Measurements from ENCODE around the gene ZMPSTE24. TPM values are rescaled to one million over a fixed set of nuclear protein-coding genes. Genes with fewer than 3 reads are reported as not detected.
A peak's percentile ranks its signal among the peaks of the same experiment; 100 is the strongest.
"Not testable (repeated sequence)": the region's sequence is repeated elsewhere in the genome, so short reads cannot be mapped to it uniquely, and the experiment has no call there.

Gene ZMPSTE24
- total RNA-seq, 1 experiment from 2014 or later, result 50.9 TPM

DNA sequence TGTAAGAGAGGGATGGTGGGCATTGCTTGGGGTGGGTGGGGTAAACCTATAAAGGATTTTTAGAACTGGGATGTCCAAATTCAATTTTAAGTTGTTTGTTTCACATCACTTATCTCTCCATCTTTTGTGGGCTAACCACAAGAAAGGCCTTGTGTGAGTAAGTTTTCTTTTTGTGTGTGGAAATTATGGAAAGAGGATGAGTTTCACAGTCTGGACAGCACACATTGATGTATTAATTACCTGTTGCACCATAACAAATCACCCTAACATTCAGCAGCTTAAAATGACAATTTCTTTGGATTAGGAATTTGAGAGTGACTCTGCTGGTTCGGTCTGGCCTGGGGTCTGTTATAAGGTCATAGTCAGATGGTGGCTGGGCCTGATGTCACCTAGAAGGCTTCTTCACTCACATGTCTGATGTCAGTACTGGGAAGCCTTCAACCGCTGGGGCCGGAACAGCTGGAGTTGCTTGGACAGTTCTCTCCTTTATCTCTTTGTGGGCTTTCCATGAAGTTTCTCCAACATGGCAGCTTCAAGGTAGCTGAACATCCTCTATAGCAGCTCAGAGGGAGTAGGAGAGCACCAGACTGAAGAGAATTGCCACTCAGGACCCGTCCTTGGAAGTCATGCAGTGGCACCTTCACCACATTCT lies 61.1 kb downstream of the ZMPSTE24 start:
- DNase-seq, result peak; percentile 37
- Histone ChIP-seq H3K9ac (ENCODE audit: low read length) (no peak overlapping the region), H3K9me2 (replicated peaks; ENCODE audit: insufficient read depth, low read length) (no peaks in the 10 kb centered on the region), H3K27ac (ENCODE audit: low read length) (no peak overlapping the region), H3K4me3 (ENCODE audit: low read length) (no peak overlapping the region), H3K4me2 (ENCODE audit: low read depth, low read length, poor library complexity, severe bottlenecking) (no peak overlapping the region), H3K9me3 (ENCODE audit: low read length) (no peaks in the 10 kb centered on the region), H3K36me3 (ENCODE audit: insufficient read depth, low read length) (no peaks in the 10 kb centered on the region), H3K27me3 (ENCODE audit: low read length) (no peaks in the 10 kb centered on the region; the same call in 1 of the 2 replicates), H2AFZ (ENCODE audit: low read length) (no peak overlapping the region), H3K79me2 (ENCODE audit: low read length) (no peaks in the 10 kb centered on the region), H4K20me1 (ENCODE audit: insufficient read depth, low read depth, low read length) (no peaks in the 10 kb centered on the region), H3K4me1 (ENCODE audit: low read length) (peaks cover 34% of the 10 kb centered on the region)

DNA sequence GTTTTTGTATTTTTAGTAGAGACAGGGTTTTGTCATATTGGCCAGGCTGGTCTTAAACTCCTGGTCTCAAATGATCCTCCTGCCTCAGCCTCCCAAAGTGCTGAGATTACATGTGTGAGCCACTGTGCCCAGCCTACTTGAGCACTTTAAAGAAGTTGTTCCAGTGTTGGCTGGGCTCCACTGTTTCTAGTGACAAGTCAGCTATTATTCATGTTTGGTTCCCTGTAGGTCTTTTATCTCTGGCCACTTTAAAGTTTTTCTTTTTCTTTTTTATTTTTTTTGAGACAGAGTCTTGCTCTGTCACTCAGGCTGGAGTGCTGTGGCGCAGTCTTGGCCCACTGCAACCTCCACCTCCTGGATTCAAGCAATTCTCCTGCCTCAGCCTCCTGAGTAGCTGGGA lies 73.4 kb downstream of the ZMPSTE24 start:
- H3K27me3 ChIP-seq (ENCODE audit: low read length), result not testable (repeated sequence)

DNA sequence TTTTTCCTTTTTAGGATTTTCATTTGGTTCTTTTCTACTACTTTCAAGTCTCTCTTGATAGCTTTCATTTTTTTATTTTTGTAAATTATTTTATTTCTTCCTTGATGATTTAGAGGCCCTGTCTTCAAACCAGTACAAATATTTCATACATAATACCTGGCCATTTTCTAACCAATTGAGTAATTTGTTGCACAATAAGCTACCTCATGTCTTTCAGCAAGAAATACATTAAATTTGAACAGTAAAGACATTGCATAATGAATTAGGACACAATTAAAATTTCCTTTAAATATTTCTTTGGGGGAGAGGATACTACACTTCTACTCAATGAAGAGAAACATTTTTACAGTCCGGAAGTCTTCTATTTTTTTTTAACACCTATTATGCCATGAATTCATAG lies 74.7 kb downstream of the ZMPSTE24 start:
- Histone ChIP-seq H3K9me2 (replicated peaks; ENCODE audit: insufficient read depth, low read length) (no peaks in the 10 kb centered on the region), H3K9ac (ENCODE audit: low read length) (no peak overlapping the region), H3K27me3 (ENCODE audit: low read length) (no peaks in the 10 kb centered on the region), H3K4me2 (ENCODE audit: low read depth, low read length, poor library complexity, severe bottlenecking) (no peak overlapping the region), H4K20me1 (ENCODE audit: insufficient read depth, low read depth, low read length) (no peaks in the 10 kb centered on the region), H3K4me1 (ENCODE audit: low read length) (no peaks in the 10 kb centered on the region), H3K9me3 (ENCODE audit: low read length) (no peaks in the 10 kb centered on the region), H3K79me2 (ENCODE audit: low read length) (no peaks in the 10 kb centered on the region), H3K36me3 (ENCODE audit: insufficient read depth, low read length) (no peaks in the 10 kb centered on the region), H3K4me3 (ENCODE audit: low read length) (no peak overlapping the region), H2AFZ (ENCODE audit: low read length) (no peak overlapping the region), H3K27ac (ENCODE audit: low read length) (no peak overlapping the region)
- no peak for DNase-seq

More for the DNA sequence above, 73.4 kb downstream of the ZMPSTE24 start:
- not testable (repeated sequence) for H3K9me2 ChIP-seq (replicated peaks; ENCODE audit: insufficient read depth, low read length); H3K4me1 ChIP-seq (ENCODE audit: low read length); H3K4me3 ChIP-seq (ENCODE audit: low read length); H3K27ac ChIP-seq (ENCODE audit: low read length); H4K20me1 ChIP-seq (ENCODE audit: insufficient read depth, low read depth, low read length); H3K79me2 ChIP-seq (ENCODE audit: low read length); H2AFZ ChIP-seq (ENCODE audit: low read length); H3K36me3 ChIP-seq (ENCODE audit: insufficient read depth, low read length); DNase-seq; H3K4me2 ChIP-seq (ENCODE audit: low read depth, low read length, poor library complexity, severe bottlenecking); H3K9ac ChIP-seq (ENCODE audit: low read length); H3K9me3 ChIP-seq (ENCODE audit: low read length)

DNA sequence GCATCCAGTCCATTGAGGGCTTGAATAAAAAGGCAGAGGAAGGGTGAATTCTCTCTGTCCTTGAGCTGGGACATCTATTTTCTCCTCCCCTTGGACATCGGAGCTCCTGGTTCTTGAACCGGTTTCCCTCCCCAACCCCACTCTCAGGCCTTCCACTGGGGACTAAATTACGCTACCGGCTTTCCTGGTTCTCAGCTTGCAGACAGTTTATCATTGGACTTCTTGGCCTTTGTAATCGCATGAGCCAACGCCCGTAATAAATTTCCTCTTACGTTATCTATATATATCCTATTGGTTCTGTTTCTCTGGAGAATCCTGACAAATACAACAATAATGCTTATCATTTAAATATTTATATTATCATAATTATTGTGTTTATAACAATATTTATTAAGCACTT lies 79.4 kb downstream of the ZMPSTE24 start:
- no peaks in the 10 kb centered on the region for H3K9me3 ChIP-seq (ENCODE audit: low read length)
- H4K20me1 ChIP-seq (ENCODE audit: insufficient read depth, low read depth, low read length), result no peaks in the 10 kb centered on the region
- H3K4me3 ChIP-seq (ENCODE audit: low read length), result no peak overlapping the region
- no peaks in the 10 kb centered on the region for H3K79me2 ChIP-seq (ENCODE audit: low read length)
- no peak overlapping the region for H3K4me2 ChIP-seq (ENCODE audit: low read depth, low read length, poor library complexity, severe bottlenecking)
- peaks cover 20% of the 10 kb centered on the region for H3K4me1 ChIP-seq (ENCODE audit: low read length)
- no peak overlapping the region for H3K27ac ChIP-seq (ENCODE audit: low read length)
- no peak overlapping the region for H3K9ac ChIP-seq (ENCODE audit: low read length)
- H3K27me3 ChIP-seq (ENCODE audit: low read length), result no peaks in the 10 kb centered on the region
- no peak overlapping the region for H2AFZ ChIP-seq (ENCODE audit: low read length)
- peak; percentile 35 for DNase-seq
- no peaks in the 10 kb centered on the region for H3K36me3 ChIP-seq (ENCODE audit: insufficient read depth, low read length)
- H3K9me2 ChIP-seq (replicated peaks; ENCODE audit: insufficient read depth, low read length), result no peaks in the 10 kb centered on the region

DNA sequence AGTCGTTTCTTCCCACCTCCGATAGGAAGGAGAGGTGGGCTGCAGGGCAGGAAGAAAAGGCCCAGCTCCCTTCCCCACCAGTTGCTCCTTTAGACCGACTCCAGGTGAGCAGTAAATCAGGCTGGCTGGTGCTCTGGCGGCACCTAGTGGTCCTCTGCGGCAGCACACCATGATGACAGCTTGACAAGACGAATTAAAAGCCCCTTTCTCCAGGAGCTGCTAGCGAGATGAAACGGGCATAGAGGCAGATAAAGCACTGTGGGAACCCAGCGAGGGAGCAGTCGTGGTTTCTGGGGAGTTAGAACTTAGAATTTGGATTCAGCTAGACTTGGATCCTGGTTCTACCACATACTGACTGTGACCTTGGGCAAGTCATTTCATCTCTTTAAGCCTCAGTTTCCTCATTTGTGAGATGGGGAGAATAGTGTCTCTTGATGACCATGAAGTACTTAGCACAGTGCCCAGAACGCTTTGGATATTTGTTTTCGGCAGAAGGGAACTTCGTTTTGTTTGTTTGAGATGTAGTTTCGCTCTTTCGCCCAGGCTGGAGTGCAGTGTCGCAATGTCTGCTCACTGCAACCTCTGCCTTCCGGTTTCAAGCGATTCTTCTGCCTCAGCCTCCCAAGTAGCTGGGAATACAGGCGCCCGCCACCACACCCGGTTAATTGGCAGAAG lies 80.8 kb downstream of the ZMPSTE24 start:
- Histone ChIP-seq H3K27ac (ENCODE audit: low read length) (no peak overlapping the region), H3K27me3 (ENCODE audit: low read length) (no peaks in the 10 kb centered on the region), H3K9me3 (ENCODE audit: low read length) (no peaks in the 10 kb centered on the region), H3K4me1 (ENCODE audit: low read length) (peaks cover 20% of the 10 kb centered on the region), H3K36me3 (ENCODE audit: insufficient read depth, low read length) (no peaks in the 10 kb centered on the region), H4K20me1 (ENCODE audit: insufficient read depth, low read depth, low read length) (no peaks in the 10 kb centered on the region), H3K9ac (ENCODE audit: low read length) (no peak overlapping the region), H3K9me2 (replicated peaks; ENCODE audit: insufficient read depth, low read length) (no peaks in the 10 kb centered on the region), H3K4me2 (ENCODE audit: low read depth, low read length, poor library complexity, severe bottlenecking) (peak overlapping the region; percentile 10), H2AFZ (ENCODE audit: low read length) (peak overlapping the region; percentile 70; the same call in 1 of the 2 replicates), H3K4me3 (ENCODE audit: low read length) (no peak overlapping the region), H3K79me2 (ENCODE audit: low read length) (no peaks in the 10 kb centered on the region)
- DNase-seq, result peak; percentile 95

DNA sequence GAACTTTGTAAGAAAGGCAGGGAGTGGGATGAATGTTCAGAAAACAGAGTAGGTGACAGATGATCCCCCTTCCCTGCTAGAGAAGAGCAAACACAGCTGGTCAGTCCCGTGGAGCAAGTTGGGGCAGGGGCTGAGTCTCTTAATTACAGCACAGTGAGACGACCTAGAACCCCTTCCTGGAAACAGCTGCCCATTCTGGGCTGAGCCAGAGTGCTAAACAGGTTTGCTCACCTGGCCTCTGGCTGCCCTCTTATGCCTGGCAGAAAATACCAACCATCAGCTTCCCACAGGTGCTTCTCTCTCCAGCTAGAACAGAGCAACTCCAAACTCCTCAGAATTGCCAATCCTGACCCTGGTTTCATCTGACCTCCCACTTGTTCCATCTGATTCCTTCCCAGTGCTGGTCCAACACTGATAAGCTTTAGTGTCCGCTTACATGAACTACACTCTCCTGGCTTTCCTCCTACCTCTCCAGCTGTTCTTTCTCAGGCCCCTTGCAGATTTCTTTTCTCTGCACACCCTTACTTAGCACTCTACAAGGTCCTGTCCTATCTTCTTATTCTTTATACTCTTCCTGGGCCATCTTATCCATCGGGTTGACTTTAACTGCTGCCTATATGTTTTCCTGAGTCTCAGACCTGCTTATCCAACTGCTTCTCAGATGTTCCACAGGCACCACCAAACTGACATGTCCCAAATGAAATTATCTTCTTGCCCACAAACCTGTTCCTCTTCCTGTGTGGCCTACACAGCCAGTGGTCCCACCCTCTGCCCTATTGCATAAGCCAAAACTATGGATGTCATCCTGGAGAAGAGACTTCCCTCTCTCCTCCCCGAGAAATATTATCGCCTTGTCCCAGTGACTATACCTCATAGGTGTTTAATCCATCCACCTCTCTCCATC lies 81.6 kb downstream of the ZMPSTE24 start:
- no peaks in the 10 kb centered on the region for H3K9me2 ChIP-seq (replicated peaks; ENCODE audit: insufficient read depth, low read length)

DNA sequence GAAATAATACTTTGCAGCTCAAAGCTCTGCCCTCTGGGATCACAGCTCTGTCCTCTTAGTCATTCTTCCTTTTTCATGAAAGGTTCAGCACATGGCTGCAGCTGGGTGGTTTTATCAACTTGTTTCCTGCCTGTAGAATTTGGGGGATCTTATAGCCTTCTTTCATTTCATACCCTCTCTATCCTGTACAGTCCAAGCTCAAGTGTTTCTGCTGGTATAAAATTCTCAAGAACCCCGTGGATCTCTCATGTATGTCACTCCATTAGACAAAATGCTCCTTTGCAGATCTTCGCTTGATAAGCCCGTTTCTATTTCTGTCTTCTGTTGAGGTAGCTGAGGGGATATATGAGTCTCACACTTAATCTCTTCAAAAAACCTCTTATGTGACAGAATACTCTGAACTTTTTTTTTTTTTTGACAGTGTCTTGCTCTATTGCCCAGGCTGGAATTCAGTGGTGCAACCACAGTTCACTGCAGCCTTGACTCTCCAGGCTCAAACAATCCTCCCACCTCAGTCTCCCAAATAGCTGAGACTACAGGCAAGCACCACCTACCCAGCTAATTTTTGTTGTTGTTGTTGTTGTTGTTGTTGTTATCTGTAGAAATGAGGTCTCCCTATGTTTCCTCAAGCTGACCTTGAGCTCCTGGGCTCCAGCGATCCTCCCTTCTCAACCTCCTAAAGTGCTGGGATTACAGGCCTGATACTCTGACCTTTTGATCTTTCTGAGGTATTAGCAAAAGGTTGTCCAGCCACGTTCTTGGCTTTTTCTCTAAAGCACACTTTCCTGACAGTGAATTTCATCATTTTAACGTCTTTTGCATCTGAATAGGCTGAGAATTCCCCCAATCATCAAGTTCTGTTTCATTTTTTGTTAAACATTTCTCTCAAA lies 83.7 kb downstream of the ZMPSTE24 start:
- Histone ChIP-seq H2AFZ (ENCODE audit: low read length) (peak overlapping the region; percentile 67; the same call in 1 of the 2 replicates), H3K27ac (ENCODE audit: low read length) (no peak overlapping the region), H3K9me3 (ENCODE audit: low read length) (no peaks in the 10 kb centered on the region), H3K4me2 (ENCODE audit: low read depth, low read length, poor library complexity, severe bottlenecking) (peak overlapping the region; percentile 39), H3K27me3 (ENCODE audit: low read length) (no peaks in the 10 kb centered on the region), H3K4me1 (ENCODE audit: low read length) (peaks cover 30% of the 10 kb centered on the region), H4K20me1 (ENCODE audit: insufficient read depth, low read depth, low read length) (no peaks in the 10 kb centered on the region), H3K36me3 (ENCODE audit: insufficient read depth, low read length) (no peaks in the 10 kb centered on the region), H3K79me2 (ENCODE audit: low read length) (no peaks in the 10 kb centered on the region), H3K9ac (ENCODE audit: low read length) (no peak overlapping the region; the same call in 1 of the 2 replicates), H3K4me3 (ENCODE audit: low read length) (no peak overlapping the region), H3K9me2 (replicated peaks; ENCODE audit: insufficient read depth, low read length) (no peaks in the 10 kb centered on the region)
- DNase-seq, result peak; percentile 67

More for the DNA sequence above, 81.6 kb downstream of the ZMPSTE24 start:
- peak; percentile 36 for DNase-seq
- Histone ChIP-seq H3K79me2 (ENCODE audit: low read length) (no peaks in the 10 kb centered on the region), H3K4me3 (ENCODE audit: low read length) (no peak overlapping the region), H3K36me3 (ENCODE audit: insufficient read depth, low read length) (no peaks in the 10 kb centered on the region), H3K9me3 (ENCODE audit: low read length) (no peaks in the 10 kb centered on the region), H3K9ac (ENCODE audit: low read length) (no peak overlapping the region), H3K27me3 (ENCODE audit: low read length) (no peaks in the 10 kb centered on the region), H3K27ac (ENCODE audit: low read length) (no peak overlapping the region), H2AFZ (ENCODE audit: low read length) (no peak overlapping the region), H3K4me1 (ENCODE audit: low read length) (peaks cover 27% of the 10 kb centered on the region), H3K4me2 (ENCODE audit: low read depth, low read length, poor library complexity, severe bottlenecking) (no peak overlapping the region), H4K20me1 (ENCODE audit: insufficient read depth, low read depth, low read length) (no peaks in the 10 kb centered on the region)
